Right lobe of liver (tissue), 6 donors: ENCODE results near the gene PDE10A. TPM values are rescaled to one million over a fixed set of nuclear protein-coding genes. Genes with fewer than 3 reads are reported as not detected.

Experiments
- ATAC-seq, 4 donors: fragments of 200-7000 bp; cut with Tn5 transposase; one replicate each; pipeline ENCODE4 v1.9.1; 2020; ENCODE audit warnings: mild to moderate bottlenecking in 4 of 4, moderate library complexity in 4 of 4
- DNase-seq, 3 donors: peaks; one replicate each; pipeline ENCODE4 v3.0.0-alpha.2; 2020
- H3K27ac ChIP-seq, 3 donors: fragments of 200-600 bp; one replicate each; pipeline ENCODE4 v1.8.0; 2022
- H3K27me3 ChIP-seq, 2 donors: fragments of 200-600 bp; one replicate each; pipeline ENCODE4 v1.8.0; 2022
- H3K36me3 ChIP-seq, 4 donors: fragments of 200-600 bp; sonication (generic) in 1 of 4; one replicate each; pipeline versions ENCODE4 v1.5.1 to v1.8.0; 2017 to 2022; ENCODE audit warnings: control low read depth in 1 of 4
- H3K4me1 ChIP-seq, 4 donors: fragments of 200-600 bp; sonication (generic) in 1 of 4; one replicate each; pipeline versions ENCODE4 v1.5.1 to v1.8.0; 2017 to 2022; ENCODE audit warnings: control low read depth in 1 of 4
- H3K4me3 ChIP-seq, 3 donors: fragments of 200-600 bp; one replicate each; pipeline ENCODE4 v1.8.0; 2022
- H3K9me3 ChIP-seq, 4 donors: fragments of 200-600 bp; sonication (generic) in 1 of 4; one replicate each; pipeline versions ENCODE4 v1.5.1 to v1.8.0; 2017 to 2022; ENCODE audit warnings: control low read depth in 1 of 4
- CTCF ChIP-seq, 4 donors: fragments of 200-600 bp in 3 of 4; fragments of 450-650 bp in 1 of 4; IDR thresholded peaks; one replicate each; pipeline versions ENCODE4 v1.5.1 to v1.8.0; 2016 to 2022; ENCODE audit warnings: antibody characterized with exemption in 4 of 4, mild to moderate bottlenecking in 2 of 4
- POLR2A ChIP-seq: fragments of 450-650 bp; IDR thresholded peaks from one replicate; pipeline ENCODE4 v1.6.1; 2017; ENCODE audit warnings: antibody characterized with exemption, mild to moderate bottlenecking
- WGBS: methylation state at CpG from one replicate; pipeline ENCODE4 v1.1.6; 2018; ENCODE audit warnings: low coverage, low lambda C conversion rate; ENCODE audit not compliant: insufficient coverage; ENCODE audit errors: missing lambda C conversion rate; 5-methylcytosine and 5-hydroxymethylcytosine counted together
- intact Hi-C, 2 donors: fragments of 100-400 bp; cut with DNase I; formaldehyde crosslinking; loops; one replicate each; pipeline versions ENCODE4 v1.11.2 to v1.14.1; 2022
- total RNA-seq, 6 experiments: library from RNA; depleted of rRNA in 2 of 6; stranded (reverse); fragments of >200 nt in 2 of 6; fragmentation: NEBNext Ultra II Directional in 3 of 6; extraction: Animal tissue kit (Norgen Biotek cat#: 25700) in 3 of 6; gene quantifications; one replicate each; pipeline versions ENCODE4 v1.1.0 to v1.2.4, GENCODE V29; 2016 to 2023
- donor health status: DM: no; HTN: yes; CAD: no.
- donor health status: DM: no; HTN: no; CAD: no.
- donor health status: DM: no; HTN: no; CAD: no.
- donor health status: DM: no; HTN: yes; CAD: no.
- donor health status: DM: no; HTN: yes; CAD: no.

PDE10A gene
- total RNA-seq, 6 experiments from 2014 or later, result 0.48 to 1.5 (median 0.65) TPM

GRCh38 chr6:165634101-165634880 lies 28.8 kb downstream of the PDE10A start:
- DNase-seq, result no peak
- 47% methylated on average over 14 of the region's 16 CpGs for WGBS
- ATAC-seq, result no peak
- TF ChIP-seq CTCF (IDR thresholded peaks at IDR 0.05) (no peak), POLR2A (no peak)
- Histone ChIP-seq H3K9me3 (no peaks in the 10 kb centered on the region), H3K4me1 (no peaks in the 10 kb centered on the region), H3K36me3 (no peaks in the 10 kb centered on the region), H3K27ac (no peak overlapping the region), H3K27me3 (no peaks in the 10 kb centered on the region), H3K4me3 (no peak overlapping the region)
- intact Hi-C loops, result no loop called here

GRCh38 chr6:165632194-165632593 lies 30.8 kb downstream of the PDE10A start:
- no peaks in the 10 kb centered on the region for H3K4me1 ChIP-seq
- no peaks in the 10 kb centered on the region for H3K27me3 ChIP-seq
- H3K36me3 ChIP-seq, result no peaks in the 10 kb centered on the region
- H3K27ac ChIP-seq, result no peak overlapping the region
- 31% methylated on average over 2 of the region's 2 CpGs for WGBS
- ATAC-seq (no peak), DNase-seq (no peak)
- H3K4me3 ChIP-seq, result no peak overlapping the region
- no peaks in the 10 kb centered on the region for H3K9me3 ChIP-seq
- TF ChIP-seq POLR2A (no peak), CTCF (IDR thresholded peaks at IDR 0.05) (no peak)
- intact Hi-C loops, result no loop called here

GRCh38 chr6:165630544-165630953 lies 32.5 kb downstream of the PDE10A start:
- Histone ChIP-seq H3K9me3 (no peaks in the 10 kb centered on the region), H3K27me3 (no peaks in the 10 kb centered on the region), H3K4me3 (no peak overlapping the region), H3K36me3 (no peaks in the 10 kb centered on the region), H3K27ac (no peak overlapping the region), H3K4me1 (no peaks in the 10 kb centered on the region)
- DNase-seq, result no peak
- no peak for ATAC-seq
- TF ChIP-seq CTCF (IDR thresholded peaks at IDR 0.05) (no peak), POLR2A (no peak)
- 39% methylated on average over 6 of the region's 6 CpGs for WGBS
- intact Hi-C loops, result no loop called here

- TF ChIP-seq CTCF (IDR thresholded peaks at IDR 0.05), result no peak
- Histone ChIP-seq H3K9me3 (no peaks in the 10 kb centered on the region), H3K27me3 (no peaks in the 10 kb centered on the region), H3K27ac (no peak overlapping the region), H3K4me1 (no peaks in the 10 kb centered on the region), H3K36me3 (no peaks in the 10 kb centered on the region), H3K4me3 (no peak overlapping the region)
- no peak for ATAC-seq
- WGBS, result 66% methylated on average over 3 of the region's 4 CpGs
- no peak for DNase-seq
- intact Hi-C loops, result no loop called here
Observed at GRCh38 chr6:165628955-165629354, 34.1 kb downstream of the PDE10A start.
